Liver (tissue), 9 donors: ENCODE results near the gene CENPC. TPM values are rescaled to one million over a fixed set of nuclear protein-coding genes. Genes with fewer than 3 reads are reported as not detected.

Source experiments
- DNase-seq: peaks from one replicate; pipeline ENCODE4 v3.0.0-alpha.2; 2017; ENCODE audit warnings: low spot score
- H3K27ac ChIP-seq, 2 donors: one replicate each; pipeline ENCODE4 v1.7.0; 2013; ENCODE audit warnings: inconsistent platforms in 2 of 2, low read length in 2 of 2, control low read depth in 1 of 2, low read depth in 1 of 2, mild to moderate bottlenecking in 1 of 2
- H3K27me3 ChIP-seq, 4 donors: one replicate each; pipeline versions ENCODE4 v1.6.1 to v1.7.0; 2013; ENCODE audit warnings: low read length in 3 of 4, inconsistent platforms in 1 of 4, mild to moderate bottlenecking in 1 of 4, moderate library complexity in 1 of 4; ENCODE audit not compliant: control insufficient read depth in 4 of 4, insufficient read depth in 4 of 4
- H3K36me3 ChIP-seq, 4 donors: one replicate each; pipeline versions ENCODE4 v1.6.1 to v1.7.0; 2013; ENCODE audit warnings: low read length in 3 of 4, mild to moderate bottlenecking in 3 of 4, low read depth in 1 of 4, moderate library complexity in 1 of 4; ENCODE audit not compliant: control insufficient read depth in 4 of 4, insufficient read depth in 3 of 4
- H3K4me1 ChIP-seq, 4 donors: one replicate each; pipeline versions ENCODE4 v1.6.1 to v1.7.0; 2013; ENCODE audit warnings: low read length in 3 of 4, mild to moderate bottlenecking in 3 of 4, moderate library complexity in 1 of 4; ENCODE audit not compliant: control insufficient read depth in 4 of 4, insufficient read depth in 4 of 4
- H3K4me3 ChIP-seq, 3 donors: one replicate each; pipeline versions ENCODE4 v1.6.1 to v1.7.0; 2013; ENCODE audit warnings: low read length in 3 of 3, control low read depth in 1 of 3, low read depth in 1 of 3, mild to moderate bottlenecking in 1 of 3
- H3K9ac ChIP-seq, 2 donors: one replicate each; pipeline ENCODE4 v1.7.0; 2013; ENCODE audit warnings: low read length in 2 of 2, mild to moderate bottlenecking in 2 of 2, moderate library complexity in 2 of 2, control low read depth in 1 of 2, low read depth in 1 of 2
- H3K9me3 ChIP-seq, 4 donors: one replicate each; pipeline versions ENCODE4 v1.6.1 to v1.7.0; 2013; ENCODE audit warnings: low read length in 3 of 4; ENCODE audit not compliant: control insufficient read depth in 4 of 4
- ATF3 ChIP-seq: IDR thresholded peaks from 2 replicates; pipeline ENCODE4 v1.6.1; 2016; ENCODE audit warnings: antibody characterized with exemption
- CTCF ChIP-seq: fragments of 150-350 bp; IDR thresholded peaks from 2 replicates; pipeline ENCODE4 v1.5.1; 2017; ENCODE audit warnings: improper control_type of control experiment, low read depth, low read length; ENCODE audit not compliant: missing input control
- EGR1 ChIP-seq, 2 donors: IDR thresholded peaks; 2 replicates each; pipeline ENCODE4 v1.6.1; 2016 to 2018; ENCODE audit warnings: antibody characterized with exemption in 2 of 2, low read depth in 2 of 2
- FOXA1 ChIP-seq: IDR thresholded peaks from 2 replicates; pipeline ENCODE4 v1.6.1; 2016; ENCODE audit warnings: antibody characterized with exemption
- FOXA2 ChIP-seq: IDR thresholded peaks from 2 replicates; pipeline ENCODE4 v1.6.1; 2016; ENCODE audit warnings: antibody characterized with exemption
- GABPA ChIP-seq, 2 donors: IDR thresholded peaks in 1 of 2; conservative IDR thresholded peaks in 1 of 2; 2 replicates each; pipeline ENCODE4 v1.6.1; 2016; ENCODE audit warnings: antibody characterized with exemption in 2 of 2, mild to moderate bottlenecking in 1 of 2, moderate library complexity in 1 of 2
- HNF4A ChIP-seq, 2 donors: conservative IDR thresholded peaks; 2 replicates each; pipeline ENCODE4 v1.6.1; 2016; ENCODE audit warnings: antibody characterized with exemption in 2 of 2, mild to moderate bottlenecking in 2 of 2
- HNF4G ChIP-seq: IDR thresholded peaks from 2 replicates; pipeline ENCODE4 v1.6.1; 2016; ENCODE audit warnings: antibody characterized with exemption
- JUND ChIP-seq, 2 donors: IDR thresholded peaks; 2 replicates each; pipeline ENCODE4 v1.6.1; 2016; ENCODE audit warnings: antibody characterized with exemption in 2 of 2
- MAX ChIP-seq: IDR thresholded peaks from 2 replicates; pipeline ENCODE4 v1.6.1; 2016; ENCODE audit warnings: antibody characterized with exemption
- NR2F2 ChIP-seq: IDR thresholded peaks from 2 replicates; pipeline ENCODE4 v1.6.1; 2016; ENCODE audit warnings: antibody characterized with exemption
- RAD21 ChIP-seq, 2 donors: IDR thresholded peaks; 2 replicates each; pipeline ENCODE4 v1.6.1; 2016; ENCODE audit warnings: antibody characterized with exemption in 2 of 2, mild to moderate bottlenecking in 2 of 2
- REST ChIP-seq: IDR thresholded peaks from 2 replicates; pipeline ENCODE4 v1.6.1; 2016; ENCODE audit warnings: antibody characterized with exemption, mild to moderate bottlenecking
- RXRA ChIP-seq, 2 donors: IDR thresholded peaks; 2 replicates each; pipeline ENCODE4 v1.6.1; 2017 to 2018; ENCODE audit warnings: antibody characterized with exemption in 2 of 2, mild to moderate bottlenecking in 1 of 2
- SP1 ChIP-seq: IDR thresholded peaks from 2 replicates; pipeline ENCODE4 v1.6.1; 2018; ENCODE audit warnings: antibody characterized with exemption, mild to moderate bottlenecking
- YY1 ChIP-seq: IDR thresholded peaks from 2 replicates; pipeline ENCODE4 v1.6.1; 2016; ENCODE audit warnings: antibody characterized with exemption, mild to moderate bottlenecking
- ZBTB33 ChIP-seq: IDR thresholded peaks from 2 replicates; pipeline ENCODE4 v1.6.1; 2016; ENCODE audit warnings: antibody characterized with exemption
- WGBS: extraction: QIAGEN DNeasy Blood & Tissue Kit; methylation state at CpG from one replicate; pipeline ENCODE4 v1.1.7; 2013; 5-methylcytosine and 5-hydroxymethylcytosine counted together
- polyA plus RNA-seq, 2 donors: library from polyadenylated mRNA; stranded (reverse) in 1 of 2; unstranded in 1 of 2; fragments of 200-250 nt in 1 of 2; fragments of >200 nt in 1 of 2; fragmentation: Nextera tagmentation in 1 of 2; extraction: Ambion mirVana in 1 of 2; gene quantifications; one replicate each; pipeline versions ENCODE4 v1.2.1 to v1.2.3, GENCODE V29; 2013 to 2015
- total RNA-seq, 2 donors: library from RNA; depleted of rRNA; stranded (reverse); fragments of >200 nt; gene quantifications; one replicate each; pipeline ENCODE4 v1.2.3, GENCODE V29; 2014
- donor health status: healthy.
- donor health status: healthy.
- donor health status: healthy.
- donor health status: healthy.
- donor health status: healthy.

The CENPC gene
- total and polyA plus RNA-seq, 4 donors: 1.9 to 14.9 (median 9.6) TPM

GRCh38 chr4:67593741-67594175 lies 48.5 kb upstream of the CENPC start:
- Histone ChIP-seq H3K27me3 (no peaks in the 10 kb centered on the region), H3K4me3 (no peak overlapping the region), H3K36me3 (no peaks in the 10 kb centered on the region), H3K9ac (no peak overlapping the region), H3K9me3 (no peaks in the 10 kb centered on the region), H3K27ac (no peak overlapping the region), H3K4me1 (no peaks in the 10 kb centered on the region)
- TF ChIP-seq SP1 (no peak), JUND (IDR thresholded peaks at IDR 0.05) (no peak), ATF3 (no peak), RAD21 (IDR thresholded peaks at IDR 0.05) (no peak), NR2F2 (no peak), CTCF (no peak), GABPA (IDR thresholded peaks at IDR 0.05 in 1 of 2, conservative IDR thresholded peaks at IDR 0.05 in 1 of 2) (no peak), FOXA2 (no peak), FOXA1 (no peak), ZBTB33 (no peak), YY1 (no peak), HNF4A (conservative IDR thresholded peaks at IDR 0.05) (no peak), MAX (no peak), EGR1 (IDR thresholded peaks at IDR 0.05; ENCODE audit: low read depth in 2 of 2) (no peak), HNF4G (no peak), RXRA (IDR thresholded peaks at IDR 0.05) (no peak)
- 51% methylated on average over 2 of the region's 2 CpGs for WGBS
- no peak for DNase-seq

- no peaks in the 10 kb centered on the region for H3K36me3 ChIP-seq
- H3K4me3 ChIP-seq: no peak overlapping the region
- H3K27me3 ChIP-seq: no peaks in the 10 kb centered on the region
- 89% methylated on average over 3 of the region's 3 CpGs for WGBS
- H3K9ac ChIP-seq: no peak overlapping the region
- TF ChIP-seq MAX: no peak
- no peak for TF ChIP-seq RXRA (IDR thresholded peaks at IDR 0.05)
- DNase-seq: no peak
- no peaks in the 10 kb centered on the region for H3K9me3 ChIP-seq
- H3K27ac ChIP-seq: no peak overlapping the region
- no peaks in the 10 kb centered on the region for H3K4me1 ChIP-seq
Measured at GRCh38 chr4:67587156-67587555, 41.9 kb upstream of the CENPC start.

GRCh38 chr4:67584496-67584895 lies 39.2 kb upstream of the CENPC start:
- no peak for DNase-seq
- H3K4me3 ChIP-seq: no peak overlapping the region
- H3K27ac ChIP-seq: no peak overlapping the region
- H3K9me3 ChIP-seq: no peaks in the 10 kb centered on the region
- no peaks in the 10 kb centered on the region for H3K27me3 ChIP-seq
- H3K4me1 ChIP-seq: no peaks in the 10 kb centered on the region
- no peak overlapping the region for H3K9ac ChIP-seq
- no peaks in the 10 kb centered on the region for H3K36me3 ChIP-seq
- no peak for TF ChIP-seq GABPA (IDR thresholded peaks at IDR 0.05 in 1 of 2, conservative IDR thresholded peaks at IDR 0.05 in 1 of 2)
- TF ChIP-seq MAX: no peak
- TF ChIP-seq CTCF: no peak
- TF ChIP-seq EGR1 (IDR thresholded peaks at IDR 0.05; ENCODE audit: low read depth in 2 of 2): no peak
- TF ChIP-seq RXRA (IDR thresholded peaks at IDR 0.05): no peak
- TF ChIP-seq YY1: no peak
- TF ChIP-seq RAD21 (IDR thresholded peaks at IDR 0.05): no peak
- TF ChIP-seq SP1: no peak
- TF ChIP-seq REST: no peak
- TF ChIP-seq JUND (IDR thresholded peaks at IDR 0.05): no peak
- no peak for TF ChIP-seq NR2F2
